Measurements from ENCODE around the gene PARD3.

PARD3 gene

DNA sequence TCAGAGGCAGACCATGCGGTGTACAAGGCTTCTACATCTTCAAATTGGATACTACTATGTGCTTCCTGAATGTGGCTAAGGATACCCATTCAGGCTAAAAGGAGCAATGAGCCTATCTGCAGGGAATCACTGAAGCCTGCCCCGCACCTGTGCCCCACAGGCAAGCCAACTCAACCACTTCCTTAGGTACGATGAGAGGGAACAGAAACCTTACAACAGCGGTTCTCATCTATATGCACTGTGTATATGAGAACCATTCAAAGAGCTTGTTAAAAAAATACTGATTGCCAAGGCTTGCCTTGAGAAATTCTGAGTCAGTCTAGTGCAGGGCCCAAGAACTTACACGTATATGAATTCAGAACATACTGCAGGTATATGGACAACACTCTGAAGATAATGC, 679.6 kb downstream of the PARD3 start:
- no peak for DNase-seq (ENCODE audit: low read depth, low spot score)

DNA sequence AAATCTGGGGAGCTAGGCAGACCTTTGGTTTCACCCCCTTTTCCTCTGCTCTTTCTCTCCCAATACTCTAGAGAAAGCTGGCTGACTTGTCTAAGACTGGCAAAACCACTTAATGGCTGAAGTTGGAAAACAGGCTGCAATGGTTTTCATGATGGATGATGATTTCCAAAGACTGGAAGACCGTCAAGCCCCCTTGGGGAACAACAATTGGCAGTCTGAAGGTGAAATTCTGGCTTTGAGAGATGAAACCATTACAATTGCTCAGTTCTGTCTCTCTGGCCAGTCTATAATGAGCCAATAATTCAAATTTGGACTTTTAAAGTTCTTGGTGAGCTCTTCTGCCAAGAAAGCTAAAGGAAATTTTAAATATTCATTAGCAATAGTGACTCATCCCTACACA, 680.5 kb downstream of the PARD3 start:
- no peak for DNase-seq (ENCODE audit: low read depth, low spot score)

DNA sequence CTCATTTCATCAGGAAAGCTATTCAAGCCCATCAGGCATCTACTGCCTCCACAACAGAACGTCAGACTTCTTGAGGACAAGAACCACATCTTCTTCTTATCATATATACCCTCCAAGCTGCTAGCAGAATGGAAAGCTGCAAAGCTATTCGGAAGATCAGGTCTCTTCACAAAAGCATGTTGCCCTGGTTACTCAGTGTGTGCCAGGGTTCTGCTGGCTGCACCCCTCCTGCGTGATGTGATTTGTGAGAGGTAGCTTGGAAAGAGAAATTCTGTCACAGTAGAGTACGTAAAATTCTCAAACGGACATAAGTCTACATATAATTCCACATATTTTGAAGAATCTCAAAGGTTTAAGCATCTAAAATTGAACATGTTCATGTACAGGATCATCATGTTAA, 681.7 kb downstream of the PARD3 start:
- DNase-seq (ENCODE audit: low read depth, low spot score) = no peak

DNA sequence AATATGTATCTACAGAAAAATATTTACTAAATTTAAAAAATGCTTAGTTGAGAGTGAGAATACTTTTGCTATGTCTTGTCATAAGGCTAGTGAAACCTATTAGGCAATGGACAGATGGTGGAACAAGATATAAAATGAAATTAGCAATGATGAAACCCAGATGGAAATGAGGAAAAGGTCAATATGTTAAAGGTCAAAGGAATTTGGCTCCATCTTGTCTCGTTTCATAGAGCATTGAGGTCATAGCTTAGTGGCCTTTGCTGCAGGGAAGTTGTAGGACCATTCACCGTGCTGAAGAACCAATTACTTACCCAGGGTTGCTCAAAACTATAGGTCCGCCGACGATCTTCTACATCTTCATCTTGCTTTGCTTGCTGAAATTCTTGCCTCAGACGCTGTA, 683.9 kb downstream of the PARD3 start:
- no peak for DNase-seq (ENCODE audit: low read depth, low spot score)

DNA sequence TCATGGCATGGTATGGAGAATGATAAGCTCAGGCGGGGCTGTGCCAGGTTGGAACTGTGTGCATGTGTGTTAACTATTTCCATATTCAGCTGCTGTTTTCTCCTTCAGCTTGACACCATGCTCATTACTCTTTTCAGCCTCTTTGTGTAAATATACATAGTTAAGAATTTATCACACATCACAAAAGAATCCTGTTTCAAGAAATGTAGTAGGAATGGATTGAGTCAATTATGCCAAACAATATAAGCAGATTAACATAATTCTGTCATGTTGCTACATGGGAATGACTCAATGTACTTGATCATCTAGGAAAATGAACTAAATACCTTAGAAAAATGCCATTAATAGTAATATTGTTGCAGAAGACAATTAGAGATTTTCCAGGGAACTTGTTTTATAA, 687.4 kb downstream of the PARD3 start:
- no peak for DNase-seq (ENCODE audit: low read depth, low spot score)

DNA sequence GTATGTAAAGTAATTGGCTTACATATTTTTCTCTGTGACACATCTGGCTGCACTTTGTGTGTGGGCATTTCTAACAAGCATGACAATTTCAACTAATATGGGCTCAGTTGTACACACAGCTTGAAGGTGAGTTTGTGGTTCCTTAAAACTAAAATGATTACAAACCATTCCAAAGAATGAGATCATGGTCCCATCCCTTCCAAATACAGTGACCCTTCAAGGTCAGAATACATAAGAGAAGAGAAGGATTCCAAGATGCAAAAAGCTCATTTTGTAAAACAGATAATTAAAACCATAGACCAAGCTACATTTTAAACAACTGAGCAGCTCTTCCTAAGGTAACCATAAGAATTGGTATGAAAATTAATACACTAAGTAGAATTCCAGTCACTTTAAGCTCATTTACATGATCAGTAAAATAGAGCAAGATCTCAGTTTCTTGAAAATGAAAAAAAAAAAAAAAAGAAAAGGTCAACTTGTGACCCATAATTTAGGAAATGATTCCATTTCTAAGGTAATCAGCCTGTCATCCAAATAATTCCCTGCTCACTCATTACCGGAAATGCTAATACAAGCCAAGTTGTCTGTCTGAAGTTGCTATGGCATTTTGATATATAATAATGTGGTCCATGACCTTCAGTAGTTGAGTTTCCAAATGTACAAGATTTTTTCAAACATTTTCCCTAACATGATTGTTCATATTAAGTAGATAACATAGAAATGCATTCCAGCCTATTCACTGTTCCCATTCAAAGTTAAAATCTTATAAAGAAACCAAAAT, 688.5 kb downstream of the PARD3 start:
- DNase-seq (ENCODE audit: low read depth, low spot score) = no peak

DNA sequence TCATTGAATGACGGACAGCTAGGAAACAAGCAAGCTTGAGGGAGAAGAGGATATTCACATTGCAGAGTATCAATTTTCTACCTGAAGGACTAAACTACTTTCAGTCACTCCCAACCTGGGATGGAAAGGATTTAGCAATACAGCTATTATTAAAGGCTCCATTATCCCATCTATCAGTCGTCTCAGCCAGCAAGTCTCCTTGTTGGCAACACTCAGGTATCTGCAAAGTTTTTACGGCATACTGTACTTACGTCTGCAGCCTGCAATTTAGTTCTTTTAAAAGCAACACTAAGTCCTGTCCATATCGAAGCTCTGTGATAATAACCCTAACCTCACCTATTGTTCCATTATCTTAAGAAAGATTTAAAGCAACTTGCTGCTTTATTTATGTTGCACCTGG, 689.4 kb downstream of the PARD3 start:
- no peak for DNase-seq (ENCODE audit: low read depth, low spot score)

DNA sequence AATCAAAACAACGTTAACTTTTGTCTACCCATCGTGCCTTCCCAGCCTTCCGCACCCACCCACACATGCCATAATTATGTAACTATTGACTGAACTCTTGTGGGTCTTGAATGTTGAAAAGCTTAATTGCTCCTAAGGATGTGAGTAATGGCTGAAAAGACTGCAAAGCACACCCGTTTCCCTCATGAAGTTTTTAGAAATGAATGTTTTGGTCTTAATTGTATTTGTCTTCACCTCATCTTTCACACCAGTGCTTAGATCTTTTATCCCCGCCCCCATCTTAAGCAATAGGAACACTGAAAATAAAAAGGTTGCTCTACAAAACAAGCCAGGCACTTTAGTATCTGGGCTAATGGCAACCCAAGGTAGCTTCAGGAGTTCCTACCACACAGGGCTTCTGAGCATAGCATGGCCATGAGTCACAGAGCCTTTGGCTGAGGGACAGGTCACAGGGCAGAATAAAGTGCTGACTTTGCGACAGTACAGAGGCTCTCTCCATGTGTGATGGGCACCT, 690.5 kb downstream of the PARD3 start:
- no peak for DNase-seq (ENCODE audit: low read depth, low spot score)

DNA sequence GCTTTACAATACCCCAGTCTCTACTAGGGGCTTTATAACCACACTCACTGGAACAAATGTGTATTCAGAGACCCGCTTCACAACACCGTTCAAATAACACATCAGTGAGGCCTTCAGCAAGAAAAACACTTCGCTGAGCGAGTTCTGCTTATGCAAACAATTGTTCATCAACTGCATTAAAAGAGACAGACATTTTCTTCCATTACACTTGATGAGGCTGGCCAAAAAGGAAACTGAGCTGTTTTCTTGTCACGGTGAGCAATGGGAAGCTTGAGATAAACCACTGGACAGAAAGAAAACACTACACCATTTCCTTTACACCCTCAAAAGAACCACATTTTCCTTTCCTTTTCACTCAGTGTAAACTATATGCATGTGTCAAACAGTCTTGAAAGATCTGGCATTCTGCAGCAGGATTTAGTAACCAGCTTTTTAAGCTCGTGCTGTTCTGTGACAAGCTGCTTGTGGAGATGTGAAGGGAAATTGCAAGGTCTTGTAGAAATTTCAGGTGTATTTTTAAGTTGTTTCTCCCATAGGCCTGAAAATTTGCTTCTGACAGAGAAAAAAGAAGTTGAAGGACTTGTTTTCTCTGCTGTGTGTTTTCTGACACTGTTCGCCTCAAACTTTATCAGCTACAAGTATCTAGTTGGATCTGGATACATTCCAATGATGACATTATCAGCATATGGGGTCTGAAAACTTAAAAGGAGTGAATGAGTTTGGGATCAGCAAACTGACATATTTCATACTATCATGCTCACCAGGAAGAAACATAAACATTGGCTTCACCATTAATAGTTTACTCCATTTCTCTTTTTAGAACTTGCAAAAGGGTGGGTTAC, 693.1 kb downstream of the PARD3 start:
- no peak for DNase-seq (ENCODE audit: low read depth, low spot score)

DNA sequence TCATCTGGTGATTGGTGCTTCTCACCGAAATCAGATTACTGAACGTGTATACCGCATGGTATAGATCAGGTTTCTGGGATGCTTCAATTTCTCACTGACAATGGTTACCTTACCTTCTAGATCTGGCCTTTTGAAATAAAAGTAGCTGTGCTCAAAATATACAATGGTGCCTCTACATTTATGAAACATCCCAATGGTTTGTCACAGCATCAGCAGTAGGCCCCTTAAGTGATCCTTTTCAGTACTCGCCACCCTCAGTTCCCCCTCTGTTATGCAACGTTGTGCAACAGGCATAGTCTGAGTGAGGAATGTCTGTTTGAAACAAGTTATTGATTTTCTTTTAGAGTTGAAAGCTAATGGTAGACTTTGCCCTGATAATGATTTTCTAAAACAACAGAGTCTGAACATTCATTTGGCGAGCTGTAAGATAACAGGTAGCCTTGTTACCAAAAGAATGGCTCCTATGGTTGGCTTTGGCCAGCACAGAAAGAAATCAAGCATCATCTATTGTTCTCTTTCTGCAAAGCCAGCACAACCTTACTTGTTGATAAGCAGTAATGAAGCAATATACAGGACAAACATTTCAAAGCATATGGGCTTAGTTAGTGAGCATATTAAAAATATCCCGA, 693.9 kb downstream of the PARD3 start:
- no peak for DNase-seq (ENCODE audit: low read depth, low spot score)

DNA sequence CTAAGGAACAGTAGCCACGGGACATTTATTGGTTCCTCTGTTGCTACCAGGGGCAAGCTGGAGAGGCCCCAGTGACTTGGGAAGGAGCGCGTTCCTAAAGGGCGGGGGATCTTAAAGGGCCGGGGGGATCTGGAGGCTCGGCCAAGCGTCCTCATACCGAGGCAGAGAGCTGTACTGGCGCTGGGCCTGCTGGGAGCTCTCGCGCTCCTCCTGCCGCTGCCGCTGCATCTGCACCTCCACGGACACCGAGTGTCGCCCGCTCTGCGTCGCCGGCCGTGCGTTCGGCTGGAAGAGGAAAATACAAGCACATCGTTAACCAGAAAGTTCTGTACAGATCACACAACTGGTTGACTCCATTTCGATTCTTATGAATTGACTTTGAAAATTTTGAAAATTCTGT, 695.6 kb downstream of the PARD3 start:
- no peak for DNase-seq (ENCODE audit: low read depth, low spot score)

DNA sequence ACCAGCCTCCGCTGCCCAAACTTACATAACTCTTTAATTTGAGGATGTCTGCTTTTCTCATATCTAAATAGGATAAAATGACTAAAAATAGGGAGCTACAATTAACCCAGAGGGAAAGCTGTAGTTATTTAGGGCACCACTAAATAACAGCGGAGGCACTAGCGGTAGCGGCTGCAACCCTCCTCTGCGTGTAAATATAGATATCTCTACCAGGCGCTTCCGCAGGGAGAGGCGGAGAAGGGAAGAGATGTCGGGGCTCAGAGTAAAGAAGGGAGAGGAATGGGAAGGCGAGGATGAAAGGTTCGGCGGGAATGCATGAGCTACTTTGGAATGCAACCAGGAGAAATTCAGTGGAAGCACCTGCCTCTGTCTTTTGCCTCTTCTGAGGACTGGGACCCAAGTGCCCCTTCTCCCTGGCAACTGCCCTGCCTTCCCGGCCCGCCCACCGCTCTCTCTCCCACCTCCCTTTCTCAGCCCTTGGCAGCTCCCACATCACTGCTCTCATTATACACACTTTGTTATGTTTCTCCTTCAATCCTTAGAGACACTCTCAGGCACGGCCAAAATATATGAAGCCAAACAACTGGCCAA, 698.3 kb downstream of the PARD3 start:
- no peak for DNase-seq (ENCODE audit: low read depth, low spot score)

DNA sequence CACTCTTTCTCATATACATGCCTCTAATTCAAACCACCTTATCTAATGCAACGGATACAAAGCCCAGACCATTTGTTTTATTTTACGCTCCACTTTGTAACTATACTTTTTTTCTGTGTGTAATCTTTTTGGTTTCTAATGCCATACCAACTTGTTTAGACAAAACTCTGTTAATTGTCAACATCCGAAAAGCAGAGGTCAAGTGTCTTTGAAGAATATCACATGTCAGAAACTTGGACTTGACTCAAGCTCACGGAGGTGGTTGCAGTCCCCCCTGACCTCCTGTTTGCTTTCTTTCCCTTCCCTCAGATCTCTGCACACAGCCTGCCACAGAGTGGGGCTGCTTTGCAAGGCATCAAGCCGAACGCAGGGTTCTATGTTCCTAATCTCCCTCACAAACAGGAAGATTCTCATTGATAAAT, 698.9 kb downstream of the PARD3 start:
- no peak for DNase-seq (ENCODE audit: low read depth, low spot score)

DNA sequence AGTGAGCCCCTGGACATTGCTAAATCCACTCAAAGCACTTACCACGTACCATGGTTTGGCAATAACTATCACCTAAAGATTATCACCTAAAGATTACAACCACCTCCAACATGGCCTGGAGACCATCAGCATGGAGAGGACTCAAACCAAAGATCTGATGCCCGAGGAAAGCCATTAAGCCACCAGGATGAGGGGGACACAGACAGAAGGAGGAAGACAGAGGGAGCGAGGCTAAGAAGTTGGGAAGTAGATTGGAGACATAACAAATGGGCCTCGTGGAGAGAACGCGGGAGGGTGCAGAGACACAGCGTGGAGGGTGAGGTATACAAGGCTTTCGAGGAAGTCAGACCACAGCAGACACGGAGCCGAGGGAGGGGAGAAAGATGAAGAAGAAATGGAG, 700.2 kb downstream of the PARD3 start:
- no peak for DNase-seq (ENCODE audit: low read depth, low spot score)

DNA sequence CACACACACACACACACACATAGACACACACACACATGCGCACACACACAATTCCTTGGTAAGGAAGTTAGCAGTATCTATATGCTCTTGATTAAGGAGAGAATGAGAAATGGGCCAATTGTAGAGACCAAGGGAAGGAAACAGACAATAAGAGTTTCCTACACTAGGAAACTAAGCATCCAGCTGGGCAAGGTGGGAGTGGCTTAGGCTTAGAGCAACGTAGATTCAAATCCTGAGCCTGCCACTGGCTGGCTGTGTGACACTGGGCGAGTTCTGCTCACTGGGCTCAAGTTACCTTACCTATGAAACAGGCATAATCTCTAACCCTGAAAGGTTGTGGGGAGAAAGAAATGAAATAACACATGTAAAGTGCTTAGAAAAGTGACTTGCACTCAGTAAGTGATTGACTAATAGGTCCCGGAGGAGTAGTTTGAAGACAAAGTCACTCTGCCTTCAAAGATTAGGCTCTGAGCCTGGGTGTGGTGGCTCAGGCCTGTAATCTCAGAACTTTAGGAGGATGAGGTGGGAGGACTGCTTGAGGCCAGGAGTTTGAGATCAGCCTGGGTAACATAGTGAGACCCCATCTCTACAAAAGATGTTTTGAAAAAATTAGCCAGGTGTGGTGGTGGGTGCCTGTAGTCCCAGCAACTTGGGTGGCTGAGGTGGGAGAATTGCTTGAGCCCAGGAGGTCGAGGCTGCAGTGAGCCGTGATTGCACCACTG, 701.4 kb downstream of the PARD3 start:
- no peak for DNase-seq (ENCODE audit: low read depth, low spot score)

DNA sequence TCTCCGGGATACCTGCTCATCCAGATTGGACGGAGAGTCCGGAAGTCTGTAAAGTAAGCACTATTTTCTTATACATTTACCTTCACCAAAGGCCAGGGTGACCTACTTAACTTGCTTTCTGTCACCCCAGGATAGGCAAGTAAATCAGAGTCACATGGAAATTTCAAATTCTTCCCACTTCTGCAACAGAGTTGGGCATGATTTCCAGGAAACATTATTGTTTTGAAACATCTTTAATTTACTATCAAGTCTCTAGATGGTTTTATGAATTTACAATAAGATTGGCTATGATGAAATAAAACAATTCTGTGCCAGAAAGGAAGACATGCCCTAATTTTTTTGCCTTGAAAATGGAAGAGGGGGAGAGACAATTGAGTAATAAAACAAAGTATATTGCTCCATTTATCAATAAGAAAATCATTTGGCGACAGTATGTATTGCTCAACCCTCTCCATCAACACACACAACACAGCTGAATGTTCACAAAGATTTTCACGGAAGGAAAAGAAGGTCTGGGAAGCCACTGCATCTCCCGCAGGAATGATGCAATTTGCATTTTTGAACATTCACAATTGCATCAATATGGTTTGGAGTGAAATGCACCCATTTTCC, 702.8 kb downstream of the PARD3 start:
- DNase-seq (ENCODE audit: low read depth, low spot score) = no peak

DNA sequence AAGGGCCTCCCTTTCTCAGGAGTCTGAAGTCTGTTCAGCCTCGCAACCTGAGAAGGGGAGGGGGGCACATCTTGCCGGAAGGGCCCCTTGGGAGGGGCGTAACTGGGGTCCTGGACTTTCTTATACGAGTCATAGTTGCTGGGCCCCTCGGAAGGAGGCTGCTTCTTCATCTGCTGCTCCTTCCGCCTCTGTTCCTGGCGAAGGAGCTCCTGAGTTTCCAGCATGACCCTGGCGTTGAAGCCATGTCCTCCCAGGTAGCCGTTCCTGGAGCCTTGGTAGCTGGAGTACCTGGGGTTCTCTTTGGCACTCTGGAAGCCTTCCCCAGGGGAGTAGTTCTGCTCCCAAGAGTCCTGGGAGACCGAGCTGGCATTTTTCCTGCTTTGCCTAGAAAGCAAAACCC, 703.9 kb downstream of the PARD3 start:
- no peak for DNase-seq (ENCODE audit: low read depth, low spot score)

DNA sequence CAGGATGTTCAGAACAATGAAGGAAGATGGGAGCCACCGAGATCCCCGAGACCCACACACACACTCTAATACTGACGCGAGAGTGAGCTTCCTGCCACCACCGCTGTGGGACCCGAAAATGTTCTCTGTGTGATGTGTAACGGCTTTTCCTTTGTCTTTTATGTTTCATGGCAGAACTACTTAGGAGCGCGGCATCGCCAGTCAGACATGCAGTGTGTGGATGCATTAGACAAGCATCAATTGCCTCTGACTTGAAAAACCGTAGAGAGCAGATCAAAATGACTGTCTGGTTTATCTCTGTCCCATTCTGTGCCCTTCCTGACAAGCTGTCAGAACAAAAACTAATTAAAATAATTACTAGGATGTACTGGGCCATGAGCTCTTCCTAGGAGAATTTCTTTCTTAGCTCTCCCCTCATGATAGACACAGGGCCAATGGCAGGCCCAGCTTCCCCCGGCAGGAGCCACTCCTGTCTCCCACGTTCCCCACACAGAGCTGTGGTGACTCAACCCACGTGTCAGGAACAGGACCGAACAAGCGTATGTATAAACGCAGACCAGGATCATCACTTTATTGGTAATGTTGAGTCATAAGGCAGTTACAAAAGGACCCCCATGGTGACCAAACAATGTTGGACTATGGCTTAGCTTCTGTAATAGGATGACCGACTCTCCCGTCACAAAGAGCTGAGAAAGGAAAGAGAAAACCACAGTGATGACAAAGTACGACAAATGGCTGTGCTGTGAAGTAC, 705.0 kb downstream of the PARD3 start:
- no peak for DNase-seq (ENCODE audit: low read depth, low spot score)

DNA sequence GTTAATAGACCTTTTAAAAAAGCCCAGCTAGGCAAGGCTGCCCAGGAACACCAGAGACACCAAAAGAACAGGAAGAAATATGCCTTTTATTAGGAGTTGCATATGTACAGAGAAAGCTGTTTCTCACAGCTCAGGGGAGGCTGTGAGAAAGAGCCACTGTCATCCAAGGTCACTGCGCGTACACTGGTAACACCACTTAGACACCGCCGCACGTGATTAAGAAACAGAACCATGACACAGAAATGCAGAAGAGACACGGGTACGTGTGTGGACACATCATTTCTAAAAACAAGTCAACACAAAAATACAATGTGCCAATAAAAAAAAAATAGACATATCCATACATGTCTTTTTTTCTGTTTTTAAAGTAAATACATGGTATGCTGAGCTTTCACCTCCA, 705.6 kb downstream of the PARD3 start:
- DNase-seq (ENCODE audit: low read depth, low spot score) = no peak

Measured in activated naive CD8-positive, alpha-beta T cell treated with anti-CD3 and anti-CD28 coated beads, Interleukin-2, amount 50 U/mL, for 16 hours (primary cell).